ENCODE measurements around the gene PSMB8. TPM values are rescaled to one million over a fixed set of nuclear protein-coding genes. Genes with fewer than 3 reads are reported as not detected.

PSMB8 gene
- total RNA-seq, 1 experiment from 2014 or later: 13.8 TPM

DNA sequence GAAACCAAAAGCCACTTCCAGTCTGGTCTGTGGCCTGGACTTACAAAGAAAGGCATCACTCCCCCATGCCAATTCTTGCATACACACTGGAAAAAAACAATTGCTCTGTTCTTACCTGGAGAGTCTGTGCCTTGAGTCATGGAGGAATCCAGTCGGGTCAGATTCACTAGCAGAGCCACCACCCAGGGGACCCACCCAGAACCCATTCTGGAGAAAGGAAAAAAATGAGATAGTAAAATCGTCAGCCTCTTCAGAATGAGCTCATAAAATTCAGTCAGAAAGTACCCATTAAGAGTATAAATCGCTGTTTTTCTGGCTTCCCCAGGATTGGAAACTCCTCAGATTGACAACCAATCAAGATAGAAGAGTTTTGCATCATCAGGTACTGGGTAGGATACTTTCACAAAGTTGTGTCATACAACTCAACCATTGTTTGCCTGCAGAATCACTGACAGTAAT is 27.1 kb downstream of the PSMB8 start, which contains the start of gene HLA-DOB (continued):
- no peak for TF ChIP-seq RELA (CRISPR knock-in tag; IDR thresholded peaks at IDR 0.05; ENCODE audit: borderline replicate concordance)
- no peak for TF ChIP-seq FOXP1 (CRISPR knock-in tag; IDR thresholded peaks at IDR 0.05; ENCODE audit: borderline replicate concordance)
- TF ChIP-seq ATF3 (CRISPR knock-in tag; conservative IDR thresholded peaks at IDR 0.05): no peak
- TF ChIP-seq ZNF317 (CRISPR knock-in tag; IDR thresholded peaks at IDR 0.05; ENCODE audit: borderline replicate concordance, low read depth): no peak
- TF ChIP-seq TEAD4 (CRISPR knock-in tag; IDR thresholded peaks at IDR 0.05): no peak
- TF ChIP-seq KAT7 (CRISPR knock-in tag; IDR thresholded peaks at IDR 0.05; ENCODE audit: borderline replicate concordance): no peak
- TF ChIP-seq ZMAT4 (CRISPR knock-in tag; IDR thresholded peaks at IDR 0.05): no peak
- no peak for TF ChIP-seq NFE2L1 (CRISPR knock-in tag; IDR thresholded peaks at IDR 0.05)
- TF ChIP-seq EMX1 (CRISPR knock-in tag; IDR thresholded peaks at IDR 0.05): no peak
- no peak for TF ChIP-seq PRRX2 (CRISPR knock-in tag; IDR thresholded peaks at IDR 0.05)

- H3K9me3 Mint-ChIP-seq: no peaks in the 10 kb centered on the region
- no peak overlapping the region for H3K27ac Mint-ChIP-seq
- no peaks in the 10 kb centered on the region for H3K36me3 Mint-ChIP-seq
- ATAC-seq (no peak), DNase-seq (ENCODE audit: low spot score) (no peak)
- peaks cover 19% of the 10 kb centered on the region for H3K27me3 Mint-ChIP-seq (ENCODE audit: low read depth)
- POLR2A ChIA-PET: no interaction called here
- CTCF ChIA-PET: no interaction called here
- no peaks in the 10 kb centered on the region for H3K4me1 Mint-ChIP-seq
- TF ChIP-seq ZNF219 (CRISPR knock-in tag; IDR thresholded peaks at IDR 0.05; ENCODE audit: borderline replicate concordance) (no peak), ZNF512 (CRISPR knock-in tag; IDR thresholded peaks at IDR 0.05; ENCODE audit: borderline replicate concordance) (no peak), NFE2L1 (CRISPR knock-in tag; IDR thresholded peaks at IDR 0.05) (no peak), NR2C2 (CRISPR knock-in tag; IDR thresholded peaks at IDR 0.05) (no peak), GTF2I (CRISPR knock-in tag; conservative IDR thresholded peaks at IDR 0.05) (no peak)
- no peak overlapping the region for H3K4me3 Mint-ChIP-seq
These were observed 27.9 kb downstream of the PSMB8 start for GRCh38 chr6:32815996-32816395.

GRCh38 chr6:32815115-32815514 is 28.7 kb downstream of the PSMB8 start:
- DNase-seq (ENCODE audit: low spot score) (no peak), ATAC-seq (no peak)
- H3K4me1 Mint-ChIP-seq: no peaks in the 10 kb centered on the region
- no peaks in the 10 kb centered on the region for H3K9me3 Mint-ChIP-seq
- TF ChIP-seq SMAD4 (CRISPR knock-in tag; IDR thresholded peaks at IDR 0.05): no peak
- no peak for TF ChIP-seq JAZF1 (CRISPR knock-in tag; IDR thresholded peaks at IDR 0.05)
- TF ChIP-seq HMGA2 (CRISPR knock-in tag; IDR thresholded peaks at IDR 0.05): no peak
- no peak for TF ChIP-seq FOXP1 (CRISPR knock-in tag; IDR thresholded peaks at IDR 0.05; ENCODE audit: borderline replicate concordance)
- TF ChIP-seq CTCF (IDR thresholded peaks at IDR 0.05): no peak
- TF ChIP-seq E2F1 (CRISPR knock-in tag; IDR thresholded peaks at IDR 0.05): no peak
- TF ChIP-seq SOX15 (CRISPR knock-in tag; IDR thresholded peaks at IDR 0.05): no peak
- TF ChIP-seq ESRRA (CRISPR knock-in tag; IDR thresholded peaks at IDR 0.05; ENCODE audit: borderline replicate concordance): no peak
- no peak for TF ChIP-seq ZNF396 (CRISPR knock-in tag; IDR thresholded peaks at IDR 0.05; ENCODE audit: borderline replicate concordance)
- TF ChIP-seq OVOL2 (CRISPR knock-in tag; IDR thresholded peaks at IDR 0.05; ENCODE audit: borderline replicate concordance): no peak
- TF ChIP-seq GTF2I (CRISPR knock-in tag; conservative IDR thresholded peaks at IDR 0.05): no peak
- TF ChIP-seq, protein P1, sequence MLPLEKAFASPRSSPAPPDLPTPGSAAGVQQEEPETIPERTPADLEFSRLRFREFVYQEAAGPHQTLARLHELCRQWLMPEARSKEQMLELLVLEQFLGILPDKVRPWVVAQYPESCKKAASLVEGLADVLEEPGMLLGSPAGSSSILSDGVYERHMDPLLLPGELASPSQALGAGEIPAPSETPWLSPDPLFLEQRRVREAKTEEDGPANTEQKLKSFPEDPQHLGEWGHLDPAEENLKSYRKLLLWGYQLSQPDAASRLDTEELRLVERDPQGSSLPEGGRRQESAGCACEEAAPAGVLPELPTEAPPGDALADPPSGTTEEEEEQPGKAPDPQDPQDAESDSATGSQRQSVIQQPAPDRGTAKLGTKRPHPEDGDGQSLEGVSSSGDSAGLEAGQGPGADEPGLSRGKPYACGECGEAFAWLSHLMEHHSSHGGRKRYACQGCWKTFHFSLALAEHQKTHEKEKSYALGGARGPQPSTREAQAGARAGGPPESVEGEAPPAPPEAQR (CRISPR knock-in tag; IDR thresholded peaks at IDR 0.05): no peak
- TF ChIP-seq ZNF317 (CRISPR knock-in tag; IDR thresholded peaks at IDR 0.05; ENCODE audit: borderline replicate concordance, low read depth): no peak
- no peak for TF ChIP-seq GABPB1 (CRISPR knock-in tag; IDR thresholded peaks at IDR 0.05)
- no peak for TF ChIP-seq ZNF232 (CRISPR knock-in tag; IDR thresholded peaks at IDR 0.05)
- H3K36me3 Mint-ChIP-seq: no peaks in the 10 kb centered on the region
- H3K4me3 Mint-ChIP-seq: no peak overlapping the region
- H3K27ac Mint-ChIP-seq: no peak overlapping the region
- ChIA-PET CTCF (no interaction called here), POLR2A (no interaction called here)
- peaks cover 19% of the 10 kb centered on the region for H3K27me3 Mint-ChIP-seq (ENCODE audit: low read depth)
